HAP-1 (cell line): ENCODE measurements around the gene OR5C1.
A peak's percentile ranks its signal among the peaks of the same experiment; 100 is the strongest.
"Not testable (repeated sequence)": the region's sequence is repeated elsewhere in the genome, so short reads cannot be mapped to it uniquely, and the experiment has no call there.

Experiments
- DNase-seq, 2 experiments: peaks; one replicate each; pipeline ENCODE4 v3.0.0-alpha.2; 2016 to 2020; ENCODE audit warnings: low spot score in 2 of 2
- H3K27me3 ChIP-seq: fragments of 250-450 bp; sonication (Bioruptor Pico); 2 replicates; pipeline ENCODE4 v1.5.1; 2020; ENCODE audit warnings: low read depth, mild to moderate bottlenecking, moderate library complexity
- H3K36me3 ChIP-seq: fragments of 250-450 bp; sonication (Bioruptor Pico); replicated peaks from 2 replicates; pipeline ENCODE4 v1.5.1; 2020; ENCODE audit warnings: mild to moderate bottlenecking
- H3K4me1 ChIP-seq: fragments of 250-450 bp; sonication (Bioruptor Pico); 2 replicates; pipeline ENCODE4 v1.5.1; 2020; ENCODE audit warnings: mild to moderate bottlenecking
- H3K4me3 ChIP-seq: fragments of 250-450 bp; sonication (Bioruptor Pico); 2 replicates; pipeline ENCODE4 v1.5.1; 2020; ENCODE audit warnings: mild to moderate bottlenecking, moderate library complexity
- H3K9me3 ChIP-seq: fragments of 250-450 bp; sonication (Bioruptor Pico); 2 replicates; pipeline ENCODE4 v1.5.1; 2020; ENCODE audit warnings: mild to moderate bottlenecking, moderate library complexity
- in situ Hi-C: fragments of 300-500 bp; cut with MboI; formaldehyde crosslinking; loops from 3 replicates; pipeline ENCODE4 v1.14.3; 2020; ENCODE audit warnings: low sequenced_read_pairs, inconsistent platforms, mixed read lengths

Gene OR5C1

GRCh38 chr9:122819791-122820489 is 31.2 kb downstream of the OR5C1 start:
- in situ Hi-C loops, result no loop called here
- H3K36me3 ChIP-seq, result peaks cover 17% of the 10 kb centered on the region

GRCh38 chr9:122820490-122820845 is 31.7 kb downstream of the OR5C1 start:
- Histone ChIP-seq H3K27me3 (no peaks in the 10 kb centered on the region), H3K36me3 (peaks cover 17% of the 10 kb centered on the region), H3K4me1 (peaks cover 5% of the 10 kb centered on the region), H3K4me3 (no peak overlapping the region), H3K9me3 (no peaks in the 10 kb centered on the region)
- in situ Hi-C loops, result no loop called here
- DNase-seq, result no peak

More at GRCh38 chr9:122819791-122820489, 31.2 kb downstream of the OR5C1 start:
- no peak overlapping the region for H3K4me3 ChIP-seq
- H3K27me3 ChIP-seq, result no peaks in the 10 kb centered on the region
- peak; percentile 33 to 56 for DNase-seq
- H3K9me3 ChIP-seq, result no peaks in the 10 kb centered on the region
- peaks cover 5% of the 10 kb centered on the region for H3K4me1 ChIP-seq

DNA sequence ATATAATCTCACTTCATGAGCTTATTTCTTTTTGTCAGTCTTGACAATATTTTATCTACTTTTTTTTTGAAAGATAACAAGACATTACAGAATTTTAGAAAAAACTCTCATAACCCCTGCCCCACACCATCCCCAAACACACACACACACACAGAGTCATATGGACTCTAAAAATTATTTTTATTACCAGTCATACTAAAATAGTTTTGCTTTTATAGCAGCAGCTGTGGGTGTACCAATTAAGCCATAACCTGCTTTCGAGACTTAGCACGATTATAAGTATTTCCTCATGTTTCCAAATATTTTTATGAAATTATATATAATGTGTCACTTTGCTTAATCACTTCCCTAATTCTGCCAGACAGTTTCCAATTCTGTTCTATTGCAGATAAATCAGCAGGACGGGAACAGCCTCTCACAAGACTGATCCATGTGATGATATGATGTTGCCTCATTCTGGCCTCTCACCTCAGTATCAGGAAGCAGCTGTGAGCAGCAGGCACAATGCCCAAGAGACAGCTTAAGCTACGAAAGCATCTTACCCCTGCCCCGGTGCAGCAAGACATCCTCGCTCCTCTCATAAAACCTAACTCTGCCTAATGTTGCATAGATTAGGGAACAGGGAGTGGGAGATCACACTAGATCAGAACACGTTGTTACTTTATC is 32.7 kb downstream of the OR5C1 start:
- in situ Hi-C loops, result no loop called here
- Histone ChIP-seq H3K4me3 (no peak overlapping the region), H3K27me3 (no peaks in the 10 kb centered on the region), H3K9me3 (no peaks in the 10 kb centered on the region), H3K36me3 (peaks cover 22% of the 10 kb centered on the region), H3K4me1 (peaks cover 5% of the 10 kb centered on the region)
- no peak for DNase-seq

- H3K36me3 ChIP-seq, result peaks cover 22% of the 10 kb centered on the region
- H3K27me3 ChIP-seq, result no peaks in the 10 kb centered on the region
- no peak for DNase-seq
- no peak overlapping the region for H3K4me3 ChIP-seq
- in situ Hi-C loops, result no loop called here
- no peaks in the 10 kb centered on the region for H3K9me3 ChIP-seq
- peaks cover 7% of the 10 kb centered on the region for H3K4me1 ChIP-seq
These were observed 33.3 kb downstream of the OR5C1 start for GRCh38 chr9:122822056-122822455.

GRCh38 chr9:122822938-122823337 is 34.2 kb downstream of the OR5C1 start:
- H3K9me3 ChIP-seq, result no peaks in the 10 kb centered on the region
- H3K36me3 ChIP-seq, result peaks cover 18% of the 10 kb centered on the region
- H3K27me3 ChIP-seq, result no peaks in the 10 kb centered on the region
- H3K4me3 ChIP-seq, result no peak overlapping the region
- in situ Hi-C loops, result no loop called here
- H3K4me1 ChIP-seq, result peaks cover 8% of the 10 kb centered on the region
- DNase-seq, result no peak

GRCh38 chr9:122827761-122828093 is 39.0 kb downstream of the OR5C1 start:
- Histone ChIP-seq H3K9me3 (no peaks in the 10 kb centered on the region), H3K4me3 (peak overlapping the region; percentile 97), H3K4me1 (peaks cover 3% of the 10 kb centered on the region; the same call in 1 of the 2 replicates), H3K27me3 (no peaks in the 10 kb centered on the region), H3K36me3 (peaks cover 11% of the 10 kb centered on the region)
- peak; percentile 6 to 43 for DNase-seq
- in situ Hi-C loops, result no loop called here

GRCh38 chr9:122828965-122829284 is 40.2 kb downstream of the OR5C1 start:
- Histone ChIP-seq H3K36me3 (peaks cover 11% of the 10 kb centered on the region), H3K4me3 (peak overlapping the region; percentile 97)
- H3K27me3 ChIP-seq, in situ Hi-C loops, H3K9me3 ChIP-seq, H3K4me1 ChIP-seq, DNase-seq: not testable (repeated sequence)

- no peaks in the 10 kb centered on the region for H3K4me1 ChIP-seq
- DNase-seq, result no peak
- H3K4me3 ChIP-seq, result no peak overlapping the region
- in situ Hi-C loops, result no loop called here
- H3K36me3 ChIP-seq, result no peaks in the 10 kb centered on the region; the same call in 1 of the 2 replicates
- H3K9me3 ChIP-seq, result no peaks in the 10 kb centered on the region
- no peaks in the 10 kb centered on the region for H3K27me3 ChIP-seq
These were observed 43.5 kb downstream of the OR5C1 start for GRCh38 chr9:122832194-122832593.

- in situ Hi-C loops, result no loop called here
- H3K36me3 ChIP-seq, result no peaks in the 10 kb centered on the region
- no peaks in the 10 kb centered on the region for H3K4me1 ChIP-seq
- H3K9me3 ChIP-seq, result no peaks in the 10 kb centered on the region
- DNase-seq, result no peak
- H3K27me3 ChIP-seq, result no peaks in the 10 kb centered on the region
- no peak overlapping the region for H3K4me3 ChIP-seq
These were observed 46.6 kb downstream of the OR5C1 start for GRCh38 chr9:122835313-122835731.

DNA sequence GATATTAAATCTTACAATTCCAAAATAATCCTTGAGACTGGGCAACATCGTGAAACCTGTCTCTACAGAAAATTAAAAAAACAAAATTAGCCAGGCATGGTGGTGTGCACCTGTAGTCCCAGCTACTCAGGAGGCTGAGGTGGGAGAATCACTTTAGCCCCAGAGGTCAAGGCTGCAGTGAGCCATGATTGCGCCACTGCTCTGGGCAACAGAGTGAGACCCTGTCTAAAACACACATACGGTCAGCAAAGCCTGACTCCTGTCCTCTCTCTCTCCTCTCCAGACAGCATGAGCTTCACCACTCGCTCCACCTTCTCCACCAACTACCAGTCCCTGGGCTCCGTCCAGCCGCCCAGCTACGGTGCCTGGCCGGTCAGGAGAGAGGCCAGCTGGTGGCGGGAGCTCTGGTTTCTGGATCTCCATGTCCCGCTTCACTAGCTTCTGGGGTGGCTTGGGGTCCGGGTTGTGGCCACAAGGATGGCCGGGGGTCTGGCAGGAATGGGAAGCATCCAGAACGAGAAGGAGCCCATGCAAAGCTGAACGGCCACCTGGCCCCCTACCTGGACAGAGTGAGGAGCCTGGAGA is 48.6 kb downstream of the OR5C1 start:
- Histone ChIP-seq H3K9me3 (no peaks in the 10 kb centered on the region), H3K27me3 (no peaks in the 10 kb centered on the region), H3K4me1 (no peaks in the 10 kb centered on the region), H3K4me3 (no peak overlapping the region), H3K36me3 (no peaks in the 10 kb centered on the region)
- DNase-seq, result no peak
- in situ Hi-C loops, result no loop called here

DNA sequence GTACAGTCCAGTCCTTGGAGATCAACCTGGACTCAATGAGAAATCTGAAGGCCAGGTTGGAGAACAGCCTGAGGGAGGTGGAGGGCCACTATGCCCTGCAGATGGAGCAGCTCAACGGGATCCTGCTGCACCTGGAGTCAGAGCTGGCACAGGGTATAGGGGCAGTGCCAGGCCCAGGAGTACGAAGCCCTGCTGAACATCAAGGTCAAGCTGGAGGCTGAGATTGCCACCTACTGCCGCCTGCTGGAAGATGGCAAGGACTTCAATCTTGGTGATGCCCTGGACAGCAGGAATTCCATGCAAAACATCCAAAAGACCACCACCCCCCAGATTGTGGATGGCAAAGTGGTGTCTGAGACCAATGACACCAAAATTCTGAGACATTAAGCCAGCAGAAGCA is 49.7 kb downstream of the OR5C1 start:
- H3K9me3 ChIP-seq, H3K36me3 ChIP-seq, H3K4me1 ChIP-seq, DNase-seq, H3K27me3 ChIP-seq, in situ Hi-C loops, H3K4me3 ChIP-seq: not testable (repeated sequence)
